Measurements from ENCODE around the gene STAC3. TPM values are rescaled to one million over a fixed set of nuclear protein-coding genes. Genes with fewer than 3 reads are reported as not detected.

The STAC3 gene
- total RNA-seq, 3 donors from 2014 or later (not counting 1 experiment from before 2014, with no cell fraction given), result 2.4 to 4.1 (median 3.8) TPM

GRCh38 chr12:57196439-57196838, 54.5 kb downstream of the STAC3 start:
- H3K27ac ChIP-seq (ENCODE audit: low read length), result no peak overlapping the region
- Mint-ChIP-seq H3K9me3 (no peaks in the 10 kb centered on the region), H3K4me1 (peaks cover 9 to 13% of the 10 kb centered on the region in 2 donors), H3K4me3 (no peak overlapping the region), H3K27ac (no peak overlapping the region), H3K36me3 (no peaks in the 10 kb centered on the region), H3K27me3 (ENCODE audit: low read depth in 2 of 2) (peaks cover 7 to 15% of the 10 kb centered on the region in 2 donors)
- peaks cover 17% of the 10 kb centered on the region for H3K4me1 ChIP-seq (ENCODE audit: control insufficient read depth, insufficient read depth, low read length)
- no peak for ATAC-seq
- TF ChIP-seq CTCF (IDR thresholded peaks at IDR 0.05), result no peak
- no peaks in the 10 kb centered on the region for H3K36me3 ChIP-seq (ENCODE audit: control insufficient read depth, insufficient read depth, low read length)
- 83% methylated on average over 4 of the region's 4 CpGs for WGBS (ENCODE audit: insufficient coverage)
- H3K9me3 ChIP-seq (ENCODE audit: control insufficient read depth, insufficient read depth, low read length), result no peaks in the 10 kb centered on the region
- no peak overlapping the region for H3K4me3 ChIP-seq (ENCODE audit: low read length)
- no peaks in the 10 kb centered on the region for H3K27me3 ChIP-seq (ENCODE audit: control insufficient read depth, insufficient read depth, low read length)
- DNase-seq, result no peak
- intact Hi-C loops (cut with micrococcal nuclease), result no loop called here

DNA sequence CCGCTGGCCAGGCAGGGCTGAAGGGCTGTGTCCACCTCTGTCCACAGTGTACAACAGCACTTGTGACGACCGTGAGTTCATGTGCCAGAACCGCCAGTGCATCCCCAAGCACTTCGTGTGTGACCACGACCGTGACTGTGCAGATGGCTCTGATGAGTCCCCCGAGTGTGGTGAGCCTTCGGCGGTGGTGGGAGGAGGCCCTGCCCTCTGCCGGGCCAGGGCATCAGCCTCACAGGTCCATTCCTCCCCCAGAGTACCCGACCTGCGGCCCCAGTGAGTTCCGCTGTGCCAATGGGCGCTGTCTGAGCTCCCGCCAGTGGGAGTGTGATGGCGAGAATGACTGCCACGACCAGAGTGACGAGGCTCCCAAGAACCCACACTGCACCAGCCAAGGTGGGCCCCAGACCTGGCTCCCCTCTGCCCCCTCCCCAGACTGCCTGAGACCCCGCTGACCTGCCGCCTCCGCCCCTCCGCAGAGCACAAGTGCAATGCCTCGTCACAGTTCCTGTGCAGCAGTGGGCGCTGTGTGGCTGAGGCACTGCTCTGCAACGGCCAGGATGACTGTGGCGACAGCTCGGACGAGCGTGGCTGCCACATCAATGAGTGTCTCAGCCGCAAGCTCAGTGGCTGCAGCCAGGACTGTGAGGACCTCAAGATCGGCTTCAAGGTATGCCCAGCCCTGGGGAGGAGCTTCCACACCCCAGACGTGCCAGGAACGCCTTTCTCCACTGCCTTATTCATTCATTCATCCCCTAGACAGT, 55.2 kb downstream of the STAC3 start:
- H3K9me3 Mint-ChIP-seq, result no peaks in the 10 kb centered on the region
- TF ChIP-seq CTCF (IDR thresholded peaks at IDR 0.05), result no peak
- DNase-seq (peak in 1 of 2 donors; percentile 39), ATAC-seq (peak; percentile 55 to 85 (median 84))
- H3K4me1 ChIP-seq (ENCODE audit: control insufficient read depth, insufficient read depth, low read length), result peaks cover 17% of the 10 kb centered on the region
- peaks cover 9 to 13% of the 10 kb centered on the region in 2 donors for H3K4me1 Mint-ChIP-seq
- no peaks in the 10 kb centered on the region for H3K36me3 Mint-ChIP-seq
- WGBS (ENCODE audit: insufficient coverage), result 49% methylated on average over 34 of the region's 34 CpGs
- no peaks in the 10 kb centered on the region for H3K36me3 ChIP-seq (ENCODE audit: control insufficient read depth, insufficient read depth, low read length)
- intact Hi-C loops (cut with micrococcal nuclease), result no loop called here
- no peak overlapping the region for H3K4me3 ChIP-seq (ENCODE audit: low read length)
- H3K4me3 Mint-ChIP-seq, result peak overlapping the region; percentile 59
- peaks cover 7 to 15% of the 10 kb centered on the region in 2 donors for H3K27me3 Mint-ChIP-seq (ENCODE audit: low read depth in 2 of 2)
- H3K27ac ChIP-seq (ENCODE audit: low read length), result no peak overlapping the region
- H3K9me3 ChIP-seq (ENCODE audit: control insufficient read depth, insufficient read depth, low read length), result no peaks in the 10 kb centered on the region
- H3K27ac Mint-ChIP-seq, result no peak overlapping the region
- H3K27me3 ChIP-seq (ENCODE audit: control insufficient read depth, insufficient read depth, low read length), result no peaks in the 10 kb centered on the region

DNA sequence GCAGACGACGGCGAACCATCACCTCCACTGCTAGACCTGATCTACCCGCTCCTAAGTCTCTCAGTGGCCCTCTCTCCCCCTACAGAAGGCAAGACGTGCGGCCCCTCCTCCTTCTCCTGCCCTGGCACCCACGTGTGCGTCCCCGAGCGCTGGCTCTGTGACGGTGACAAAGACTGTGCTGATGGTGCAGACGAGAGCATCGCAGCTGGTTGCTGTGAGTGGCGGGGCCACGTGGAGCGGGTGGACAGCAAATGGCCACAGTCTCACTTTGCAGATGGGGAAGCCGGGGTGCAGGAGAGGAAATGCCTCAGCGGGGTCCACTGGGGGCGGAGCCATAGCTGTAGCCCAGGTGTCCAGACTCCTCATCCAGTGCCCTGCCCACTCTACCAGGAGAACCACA, 55.8 kb downstream of the STAC3 start:
- Mint-ChIP-seq H3K36me3 (no peaks in the 10 kb centered on the region), H3K27me3 (ENCODE audit: low read depth in 2 of 2) (peaks cover 7 to 15% of the 10 kb centered on the region in 2 donors), H3K4me1 (peaks cover 9 to 13% of the 10 kb centered on the region in 2 donors), H3K27ac (no peak overlapping the region), H3K9me3 (no peaks in the 10 kb centered on the region), H3K4me3 (no peak overlapping the region)
- ATAC-seq (no peak), DNase-seq (no peak)
- Histone ChIP-seq H3K9me3 (ENCODE audit: control insufficient read depth, insufficient read depth, low read length) (no peaks in the 10 kb centered on the region), H3K4me1 (ENCODE audit: control insufficient read depth, insufficient read depth, low read length) (peaks cover 17% of the 10 kb centered on the region), H3K4me3 (ENCODE audit: low read length) (no peak overlapping the region), H3K27me3 (ENCODE audit: control insufficient read depth, insufficient read depth, low read length) (no peaks in the 10 kb centered on the region), H3K36me3 (ENCODE audit: control insufficient read depth, insufficient read depth, low read length) (no peaks in the 10 kb centered on the region), H3K27ac (ENCODE audit: low read length) (no peak overlapping the region)
- TF ChIP-seq CTCF (IDR thresholded peaks at IDR 0.05), result no peak
- intact Hi-C loops (cut with micrococcal nuclease), result no loop called here
- WGBS (ENCODE audit: insufficient coverage), result 81% methylated on average over 19 of the region's 19 CpGs

Measured in natural killer cell (primary cell).